Sigmoid colon (tissue), 4 donors: ENCODE results near the gene QKI.

Source experiments
- CTCF ChIP-seq, 4 experiments: fragments of 450-650 bp in 3 of 4; fragments of 200-600 bp in 1 of 4; IDR thresholded peaks; one replicate each; pipeline ENCODE4 v1.5.1; 2016 to 2019; ENCODE audit warnings: antibody characterized with exemption in 4 of 4, mild to moderate bottlenecking in 3 of 4, moderate library complexity in 2 of 4
- EP300 ChIP-seq, 4 donors: sonication (generic); formaldehyde crosslinking; IDR thresholded peaks; one replicate each; pipeline ENCODE4 v1.6.1; 2017; ENCODE audit warnings: antibody characterized with exemption in 4 of 4

DNA sequence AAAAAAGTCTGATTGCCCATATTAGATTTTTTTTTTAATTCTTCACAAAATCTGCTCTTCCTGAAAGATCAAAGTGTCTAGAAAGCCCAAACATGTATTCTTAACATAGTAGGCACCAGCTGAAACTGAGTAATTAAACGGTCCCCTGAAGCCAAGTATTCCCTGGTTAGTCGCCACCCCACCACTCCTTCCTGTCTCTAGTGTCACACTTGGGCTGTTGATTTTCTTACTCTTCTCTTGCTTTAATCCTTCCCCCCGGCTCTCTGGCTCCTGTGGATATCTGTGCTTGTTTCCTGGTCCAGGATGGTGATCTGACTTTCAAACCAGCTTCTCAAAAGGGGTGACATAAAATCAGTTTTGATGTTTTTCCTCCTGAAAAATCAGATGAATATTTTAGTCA lies 162.9 kb downstream of the QKI start:
- TF ChIP-seq CTCF (IDR thresholded peaks at IDR 0.05) (no peak), EP300 (IDR thresholded peaks at IDR 0.05) (no peak)
